Measurements from ENCODE around the gene BTBD17.

BTBD17 gene

GRCh38 chr17:74387365-74388218 is 25.9 kb upstream of the BTBD17 start:
- no peak for DNase-seq (ENCODE audit: low read depth, low spot score)

GRCh38 chr17:74386386-74386785 is 24.7 kb upstream of the BTBD17 start:
- DNase-seq (ENCODE audit: low read depth, low spot score) = no peak

- no peak for DNase-seq (ENCODE audit: low read depth, low spot score)
Observed at GRCh38 chr17:74385201-74385600, 23.5 kb upstream of the BTBD17 start.

- no peak for DNase-seq (ENCODE audit: low read depth, low spot score)
Observed at GRCh38 chr17:74383141-74383540, 21.5 kb upstream of the BTBD17 start.

DNA sequence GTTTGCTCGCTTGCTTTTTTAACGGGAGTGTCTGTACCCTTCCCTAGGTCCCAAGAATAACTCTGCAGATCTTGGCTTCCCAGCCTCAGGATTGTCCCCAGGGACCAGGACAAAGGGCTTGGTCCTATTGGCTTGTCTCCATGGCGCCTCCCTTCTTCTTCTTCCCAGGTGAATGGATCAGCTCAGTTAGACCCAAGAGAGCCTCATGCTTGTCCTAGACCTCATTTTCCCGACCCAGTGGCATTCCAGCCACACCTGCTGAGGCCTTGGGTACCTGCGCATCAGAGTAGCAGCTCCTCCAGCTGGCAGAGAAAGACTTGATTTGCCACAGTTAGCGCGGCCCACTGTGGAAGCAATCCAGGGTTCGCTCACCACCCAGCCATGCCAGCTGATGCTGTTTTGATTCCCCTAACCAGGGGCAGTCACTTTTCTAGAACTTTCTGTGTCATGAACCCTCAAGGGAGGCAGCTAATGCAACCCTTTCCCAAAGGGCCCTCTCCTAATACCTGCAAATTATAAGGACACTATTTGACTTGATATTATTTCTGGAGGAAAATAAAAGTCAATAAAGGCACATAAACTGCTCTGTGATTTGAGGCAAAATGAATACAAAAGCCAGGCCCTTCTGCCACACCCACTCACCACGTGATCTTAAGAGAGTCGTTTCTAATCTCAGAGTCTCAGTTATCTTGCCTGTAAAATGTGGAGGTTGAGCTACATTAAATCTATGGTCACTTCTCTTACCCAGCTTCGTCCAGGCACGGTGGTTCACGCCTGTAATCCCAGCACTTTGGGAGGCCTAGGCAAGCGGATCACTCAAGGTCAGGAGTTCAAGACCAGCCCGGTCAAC is 19.5 kb upstream of the BTBD17 start:
- DNase-seq (ENCODE audit: low read depth, low spot score) = no peak

DNA sequence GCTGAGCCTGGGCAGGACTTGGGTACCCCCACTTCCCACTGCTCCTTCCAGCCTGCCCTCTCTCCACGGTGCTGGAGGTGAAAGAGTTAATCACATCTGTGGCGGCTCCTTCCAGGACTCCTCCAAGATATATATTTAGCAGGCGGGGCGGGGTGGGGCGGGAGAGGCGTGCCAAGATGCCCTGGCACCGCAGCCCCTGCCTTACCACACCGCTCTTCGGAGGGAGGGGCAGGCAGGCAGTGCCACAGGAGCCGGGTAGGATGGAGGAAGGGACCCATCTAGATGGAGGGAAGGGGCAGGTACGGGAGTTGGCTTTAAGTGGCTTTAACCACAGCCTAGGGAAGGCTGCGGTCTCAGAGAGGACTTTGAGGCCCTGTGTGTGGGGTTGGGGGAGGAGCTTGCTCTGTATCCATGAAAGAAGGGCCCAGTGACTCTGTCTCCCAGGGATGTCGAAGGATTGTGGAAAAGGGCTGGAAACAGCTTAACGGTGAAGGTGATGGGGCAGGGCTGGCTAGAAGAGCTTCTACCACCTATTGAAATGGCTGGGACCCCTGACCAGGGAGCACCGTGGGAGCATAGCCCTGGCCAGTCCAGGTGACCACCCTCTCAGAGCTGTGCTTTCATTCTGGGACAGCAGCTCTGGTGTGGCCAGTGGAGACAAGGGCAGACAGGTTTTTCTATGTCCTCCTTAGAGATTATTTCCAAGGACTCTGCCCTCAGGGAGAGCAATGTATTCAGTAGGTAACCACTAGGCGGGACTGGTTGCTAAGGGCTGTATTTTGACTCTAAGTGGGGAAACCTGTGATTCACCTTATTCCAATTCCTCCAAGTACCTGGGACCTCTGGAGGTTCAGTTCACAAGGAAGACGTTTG is 18.7 kb upstream of the BTBD17 start:
- no peak for DNase-seq (ENCODE audit: low read depth, low spot score)

GRCh38 chr17:74379495-74380085 is 17.9 kb upstream of the BTBD17 start:
- peak; percentile 86 for DNase-seq (ENCODE audit: low read depth, low spot score)

- DNase-seq (ENCODE audit: low read depth, low spot score) = no peak
Observed at GRCh38 chr17:74374858-74375257, 13.2 kb upstream of the BTBD17 start.

- no peak for DNase-seq (ENCODE audit: low read depth, low spot score)
Observed at GRCh38 chr17:74373838-74374606, 12.4 kb upstream of the BTBD17 start.

- no peak for DNase-seq (ENCODE audit: low read depth, low spot score)
Observed at GRCh38 chr17:74372426-74372825, 10.8 kb upstream of the BTBD17 start.

DNA sequence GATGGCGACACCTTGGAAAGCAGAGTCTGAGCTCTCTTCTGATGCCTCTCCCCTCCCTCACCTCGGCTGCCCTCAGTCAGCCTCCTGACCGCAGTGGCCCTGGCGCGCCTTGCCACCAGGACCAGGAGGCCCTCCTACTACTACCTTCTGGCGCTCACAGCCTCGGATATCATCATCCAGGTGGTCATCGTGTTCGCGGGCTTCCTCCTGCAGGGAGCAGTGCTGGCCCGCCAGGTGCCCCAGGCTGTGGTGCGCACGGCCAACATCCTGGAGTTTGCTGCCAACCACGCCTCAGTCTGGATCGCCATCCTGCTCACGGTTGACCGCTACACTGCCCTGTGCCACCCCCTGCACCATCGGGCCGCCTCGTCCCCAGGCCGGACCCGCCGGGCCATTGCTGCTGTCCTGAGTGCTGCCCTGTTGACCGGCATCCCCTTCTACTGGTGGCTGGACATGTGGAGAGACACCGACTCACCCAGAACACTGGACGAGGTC is 10.0 kb upstream of the BTBD17 start:
- no peak for DNase-seq (ENCODE audit: low read depth, low spot score)

DNA sequence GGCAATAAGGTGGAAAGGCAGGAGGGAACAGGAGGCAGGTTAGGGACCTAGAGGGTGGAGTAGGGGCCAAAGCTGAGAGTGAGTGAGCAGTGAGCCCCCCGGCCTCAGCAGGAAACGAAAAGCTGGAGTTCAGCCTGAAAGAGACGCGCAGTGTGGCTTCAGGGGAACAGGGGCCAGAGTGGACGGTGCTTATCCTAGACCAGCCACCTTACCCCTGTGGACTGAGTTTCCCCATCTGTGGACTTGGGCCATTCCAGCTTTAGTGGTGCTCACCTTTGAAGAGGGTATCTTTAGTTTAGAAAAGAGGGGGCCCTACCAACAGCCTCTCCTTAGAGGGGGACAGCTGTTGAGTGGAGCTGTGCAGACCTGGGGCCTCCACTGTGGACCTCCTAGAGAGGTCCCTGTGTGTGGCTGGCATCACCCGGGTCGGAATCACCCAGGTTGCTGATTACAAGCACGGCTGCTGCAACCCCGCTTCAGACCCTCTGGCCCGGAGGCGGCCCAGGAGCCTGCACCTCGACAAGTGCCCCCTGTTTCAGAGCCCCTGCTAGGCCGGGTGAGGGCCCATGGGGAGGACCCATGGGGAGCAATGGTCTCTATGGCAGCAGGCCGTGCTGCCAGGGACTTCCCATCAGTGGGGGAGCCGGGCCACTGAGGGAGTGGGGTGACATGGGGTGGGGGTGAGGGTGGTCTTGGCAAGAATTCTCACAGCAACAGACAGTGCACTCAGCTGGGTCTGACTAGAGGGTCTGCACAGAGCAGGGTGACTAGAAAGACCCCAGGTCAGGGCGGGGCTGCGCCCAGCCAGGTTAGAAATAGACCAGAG is 8.2 kb upstream of the BTBD17 start:
- DNase-seq (ENCODE audit: low read depth, low spot score) = no peak

- DNase-seq (ENCODE audit: low read depth, low spot score) = peak; percentile 27
Observed at GRCh38 chr17:74369221-74369620, 7.6 kb upstream of the BTBD17 start.

GRCh38 chr17:74368341-74369081 is 6.8 kb upstream of the BTBD17 start:
- DNase-seq (ENCODE audit: low read depth, low spot score) = peak; percentile 49

DNA sequence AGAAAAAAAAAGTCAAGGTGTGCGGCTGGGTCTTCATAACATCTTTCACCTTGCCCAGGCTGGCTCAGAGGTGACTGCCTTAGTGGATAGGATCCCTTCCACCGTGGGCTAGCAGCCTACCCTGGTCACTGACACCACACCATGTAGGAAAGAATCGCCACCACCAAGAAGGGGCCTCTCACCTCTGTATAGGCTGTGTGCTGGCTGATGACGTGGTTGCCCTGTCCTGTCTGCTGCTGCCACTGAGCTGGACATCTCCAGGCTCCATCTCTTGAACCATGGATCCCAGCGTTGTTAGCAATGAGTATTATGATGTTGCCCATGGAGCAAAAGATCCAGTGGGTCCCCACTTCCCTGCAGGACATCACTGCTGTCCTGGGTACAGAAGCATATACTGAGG is 5.5 kb upstream of the BTBD17 start, which contains the start of gene GPR142:
Gene GPR142, plus strand, starts transcription at position 301 of the 400 bp plus-strand sequence. CDS start 2,035 bp downstream, outside the sequence.
- DNase-seq (ENCODE audit: low read depth, low spot score) = no peak

GRCh38 chr17:74362810-74363498 is 1.3 kb upstream of the BTBD17 start:
- DNase-seq (ENCODE audit: low read depth, low spot score) = no peak

GRCh38 chr17:74362069-74362405 is 369 bp upstream of the BTBD17 start:
- no peak for DNase-seq (ENCODE audit: low read depth, low spot score)

GRCh38 chr17:74360899-74361229 is 804 bp downstream of the BTBD17 start:
- no peak for DNase-seq (ENCODE audit: low read depth, low spot score)
